Lung (tissue), 12 donors: ENCODE measurements around the gene C9orf85. TPM values are rescaled to one million over a fixed set of nuclear protein-coding genes. Genes with fewer than 3 reads are reported as not detected.

ENCODE experiments used
- ATAC-seq: fragments of 200-7000 bp; cut with Tn5 transposase; one replicate; pipeline ENCODE4 v1.9.1; 2020; ENCODE audit warnings: moderate number of reproducible peaks; ENCODE audit not compliant: insufficient read depth, low FRiP score
- DNase-seq, 3 donors: peaks; one replicate each; pipeline ENCODE4 v3.0.0-alpha.2; 2013 to 2017
- H3K27ac ChIP-seq, 2 donors: one replicate each; pipeline ENCODE4 v1.5.1; 2013; ENCODE audit warnings: mild to moderate bottlenecking in 2 of 2, moderate library complexity in 2 of 2, control low read depth in 1 of 2, inconsistent platforms in 1 of 2, low read depth in 1 of 2, low read length in 1 of 2
- H3K27me3 ChIP-seq, 3 donors: one replicate each; pipeline ENCODE4 v1.5.1; 2013; ENCODE audit warnings: low read length in 2 of 3; ENCODE audit not compliant: control insufficient read depth in 3 of 3, insufficient read depth in 3 of 3
- H3K36me3 ChIP-seq, 4 donors: one replicate each; pipeline ENCODE4 v1.5.1; 2013; ENCODE audit warnings: low read length in 4 of 4, mild to moderate bottlenecking in 1 of 4, moderate library complexity in 1 of 4; ENCODE audit not compliant: control insufficient read depth in 4 of 4, insufficient read depth in 4 of 4
- H3K4me1 ChIP-seq, 5 donors: one replicate each; pipeline ENCODE4 v1.5.1; 2013; ENCODE audit warnings: low read length in 5 of 5, mild to moderate bottlenecking in 2 of 5, moderate library complexity in 1 of 5; ENCODE audit not compliant: control insufficient read depth in 5 of 5, insufficient read depth in 5 of 5
- H3K4me3 ChIP-seq: one replicate; pipeline ENCODE4 v1.5.1; 2013; ENCODE audit warnings: mild to moderate bottlenecking, control low read depth, moderate library complexity
- H3K9ac ChIP-seq, 2 donors: one replicate each; pipeline ENCODE4 v1.5.1; 2013; ENCODE audit warnings: low read length in 2 of 2, control low read depth in 1 of 2; ENCODE audit not compliant: insufficient read depth in 1 of 2
- H3K9me3 ChIP-seq, 4 donors: one replicate each; pipeline ENCODE4 v1.5.1; 2013; ENCODE audit warnings: low read length in 3 of 4, mild to moderate bottlenecking in 1 of 4, moderate library complexity in 1 of 4; ENCODE audit not compliant: control insufficient read depth in 4 of 4, insufficient read depth in 3 of 4
- WGBS, 2 donors: extraction: QIAGEN DNeasy Blood & Tissue Kit; methylation state at CpG; one replicate each; pipeline ENCODE4 v1.1.7; 2013; 5-methylcytosine and 5-hydroxymethylcytosine counted together
- polyA plus RNA-seq, 2 donors: library from polyadenylated mRNA; stranded (reverse); fragments of 200-250 nt; gene quantifications; one replicate each; pipeline ENCODE4 v1.2.1, GENCODE V29; 2013
- total RNA-seq, 2 donors: library from RNA; depleted of rRNA in 1 of 2; stranded (reverse); fragments of >200 nt in 1 of 2; gene quantifications; one replicate each; pipeline ENCODE4 v1.2.1, GENCODE V29; 2014 to 2021
- TF ChIP-seq, protein P1 (sequence below): IDR thresholded peaks from 2 replicates; pipeline ENCODE4 v1.5.1; 2012; ENCODE audit warnings: mild to moderate bottlenecking; ENCODE audit errors: control extremely low read depth, extremely low read depth
- donor health status: control.
- donor health status: control.
- donor health status: Bipolar disorder and iron deficiency.
- donor health status: healthy.
- donor health status: DM: yes; HTN: yes; CAD: no.

The C9orf85 gene
- total and polyA plus RNA-seq, 4 donors = 6.1 to 17.3 (median 7.9) TPM

DNA sequence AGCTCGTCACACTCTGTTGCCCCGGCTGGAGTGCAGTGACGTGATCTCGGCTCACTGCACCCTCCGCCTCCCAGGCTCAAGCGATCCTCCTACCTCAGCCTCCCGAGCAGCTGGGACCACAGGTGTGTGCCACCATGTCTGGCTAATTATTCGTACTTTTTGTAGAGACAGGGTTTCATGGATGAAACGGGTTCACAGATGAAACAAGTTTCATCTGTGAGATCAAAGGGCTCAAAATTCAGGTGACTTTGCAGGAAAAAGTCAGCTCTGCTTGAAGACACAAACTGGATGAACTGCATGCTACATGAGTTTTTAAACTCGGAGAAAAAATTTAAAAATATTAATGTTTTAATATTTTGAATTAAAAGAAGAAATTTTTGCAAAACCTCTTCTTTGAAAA lies 24.9 kb upstream of the C9orf85 start:
- TF ChIP-seq, protein P1, sequence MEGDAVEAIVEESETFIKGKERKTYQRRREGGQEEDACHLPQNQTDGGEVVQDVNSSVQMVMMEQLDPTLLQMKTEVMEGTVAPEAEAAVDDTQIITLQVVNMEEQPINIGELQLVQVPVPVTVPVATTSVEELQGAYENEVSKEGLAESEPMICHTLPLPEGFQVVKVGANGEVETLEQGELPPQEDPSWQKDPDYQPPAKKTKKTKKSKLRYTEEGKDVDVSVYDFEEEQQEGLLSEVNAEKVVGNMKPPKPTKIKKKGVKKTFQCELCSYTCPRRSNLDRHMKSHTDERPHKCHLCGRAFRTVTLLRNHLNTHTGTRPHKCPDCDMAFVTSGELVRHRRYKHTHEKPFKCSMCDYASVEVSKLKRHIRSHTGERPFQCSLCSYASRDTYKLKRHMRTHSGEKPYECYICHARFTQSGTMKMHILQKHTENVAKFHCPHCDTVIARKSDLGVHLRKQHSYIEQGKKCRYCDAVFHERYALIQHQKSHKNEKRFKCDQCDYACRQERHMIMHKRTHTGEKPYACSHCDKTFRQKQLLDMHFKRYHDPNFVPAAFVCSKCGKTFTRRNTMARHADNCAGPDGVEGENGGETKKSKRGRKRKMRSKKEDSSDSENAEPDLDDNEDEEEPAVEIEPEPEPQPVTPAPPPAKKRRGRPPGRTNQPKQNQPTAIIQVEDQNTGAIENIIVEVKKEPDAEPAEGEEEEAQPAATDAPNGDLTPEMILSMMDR = no peak
- Histone ChIP-seq H3K4me3 (no peak overlapping the region), H3K4me1 (peaks cover 0 to 7% (median 0%) of the 10 kb centered on the region in 5 donors), H3K27me3 (no peaks in the 10 kb centered on the region), H3K9ac (no peak overlapping the region), H3K27ac (no peak overlapping the region), H3K36me3 (no peaks in the 10 kb centered on the region), H3K9me3 (peaks cover 0 to 2% (median 1%) of the 10 kb centered on the region in 4 donors)
- WGBS, 2 donors = 92 to 95% methylated on average over 10 of the region's 10 CpGs
- no peak for ATAC-seq
- no peak for DNase-seq

DNA sequence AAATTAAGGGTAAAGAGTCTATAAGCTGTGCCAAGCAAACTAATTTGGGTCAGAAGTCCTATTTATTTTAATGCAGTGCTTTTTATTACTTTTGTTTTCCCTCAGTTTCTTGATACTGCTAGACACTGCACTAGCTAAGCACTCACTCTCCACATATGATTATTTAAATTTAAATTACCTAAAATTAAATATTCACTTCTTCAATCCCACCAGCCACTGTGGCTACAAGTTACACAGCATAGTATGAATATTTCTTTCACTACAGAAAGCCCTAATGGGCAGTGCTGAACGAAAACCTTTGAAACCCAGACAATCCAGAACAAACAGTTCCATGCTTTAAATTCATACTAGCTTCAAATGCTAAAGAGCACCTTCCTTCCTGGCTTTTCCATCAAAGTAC lies 24.1 kb upstream of the C9orf85 start:
- 50 to 66% methylated on average over 1 of the region's 1 CpG for WGBS, 2 donors
- DNase-seq (no peak), ATAC-seq (no peak)
- H3K4me3 ChIP-seq = no peak overlapping the region
- no peak overlapping the region for H3K27ac ChIP-seq
- H3K4me1 ChIP-seq = peaks cover 0 to 9% (median 0%) of the 10 kb centered on the region in 5 donors
- no peak overlapping the region for H3K9ac ChIP-seq
- H3K36me3 ChIP-seq = no peaks in the 10 kb centered on the region
- TF ChIP-seq, protein P1 = no peak
- peaks cover 0 to 2% (median 1%) of the 10 kb centered on the region in 4 donors for H3K9me3 ChIP-seq
- H3K27me3 ChIP-seq = no peaks in the 10 kb centered on the region

DNA sequence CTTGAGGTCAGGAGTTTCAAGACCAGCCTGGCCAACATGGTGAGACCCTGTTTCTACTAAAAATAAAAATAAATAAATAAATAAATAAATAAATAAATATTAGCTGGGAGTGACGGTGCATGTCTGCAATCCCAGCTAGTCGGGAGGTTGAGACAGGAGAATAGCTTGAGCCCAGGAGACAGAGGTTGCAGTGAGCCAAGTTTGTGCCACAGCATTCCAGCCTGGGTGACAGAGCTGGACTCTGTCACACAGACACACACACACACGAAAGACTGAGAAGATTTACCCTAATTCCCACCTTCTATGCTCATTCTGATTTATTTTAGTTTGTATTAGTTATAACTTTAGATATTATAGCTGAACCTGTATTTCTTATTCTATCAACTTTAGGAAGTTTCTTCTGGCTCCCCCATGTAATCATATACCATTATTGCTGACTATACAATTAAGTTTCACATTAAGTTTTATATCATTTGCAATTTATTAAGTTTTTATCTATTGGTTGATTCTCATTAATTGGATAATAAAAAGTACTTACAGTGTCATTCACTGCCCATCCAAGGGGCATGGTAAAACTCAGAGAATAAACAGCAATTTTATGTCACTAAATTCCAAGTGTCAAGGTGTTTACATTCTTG lies 21.3 kb upstream of the C9orf85 start:
- Histone ChIP-seq H3K4me1 (peaks cover 0 to 9% (median 0%) of the 10 kb centered on the region in 5 donors), H3K9me3 (no peaks in the 10 kb centered on the region), H3K4me3 (no peak overlapping the region), H3K27me3 (no peaks in the 10 kb centered on the region), H3K36me3 (no peaks in the 10 kb centered on the region), H3K27ac (no peak overlapping the region), H3K9ac (no peak overlapping the region)
- 82 to 87% methylated on average over 3 of the region's 3 CpGs for WGBS, 2 donors
- ATAC-seq (no peak), DNase-seq (no peak)
- TF ChIP-seq, protein P1 = no peak
